WTC11 (cell line): ENCODE results near the gene PPM1A. TPM values are rescaled to one million over a fixed set of nuclear protein-coding genes. Genes with fewer than 3 reads are reported as not detected.
A peak's percentile ranks its signal among the peaks of the same experiment; 100 is the strongest.

Source experiments
- ATAC-seq: fragments of 200-7000 bp; cut with Tn5 transposase; 2 replicates; pipeline ENCODE4 v1.10.0; 2021; ENCODE audit warnings: mild to moderate bottlenecking, moderate library complexity
- CTCF ChIA-PET: fragments of 300-600 bp; sonication (Branson Sonifier 250); formaldehyde crosslinking; loops from one replicate; lab custom pipeline; 2021; ENCODE audit warnings: antibody characterized with exemption; lab: Charles Lee
- POLR2A ChIA-PET: fragments of 350-600 bp; sonication (Branson Sonifier 250); formaldehyde crosslinking; loops from one replicate; lab custom pipeline; 2021; ENCODE audit warnings: antibody characterized with exemption; lab: Charles Lee
- DNase-seq: peaks from one replicate; pipeline ENCODE4 v3.0.0; 2021; ENCODE audit warnings: low spot score
- H3K27ac Mint-ChIP-seq: 2 replicates; pipeline ENCODE4 v1.8.0; 2021; ENCODE audit warnings: mixed read lengths
- H3K27me3 Mint-ChIP-seq: 2 replicates; pipeline ENCODE4 v1.8.0; 2021; ENCODE audit warnings: low read depth, mild to moderate bottlenecking, moderate library complexity, mixed read lengths
- H3K36me3 Mint-ChIP-seq: 2 replicates; pipeline ENCODE4 v1.8.0; 2021; ENCODE audit warnings: mixed read lengths
- H3K4me1 Mint-ChIP-seq: 2 replicates; pipeline ENCODE4 v1.8.0; 2022; ENCODE audit warnings: mixed read lengths
- H3K4me3 Mint-ChIP-seq: 2 replicates; pipeline ENCODE4 v1.8.0; 2021; ENCODE audit warnings: mild to moderate bottlenecking, moderate library complexity, mixed read lengths
- H3K9me3 Mint-ChIP-seq: 2 replicates; pipeline ENCODE4 v1.8.0; 2021; ENCODE audit warnings: mixed read lengths
- CBFB ChIP-seq: sonication (generic); formaldehyde crosslinking; IDR thresholded peaks from 2 replicates; pipeline ENCODE4 v1.8.1; 2022; ENCODE audit warnings: mild to moderate bottlenecking, low read depth, missing genetic modification reagents
- CREB1 ChIP-seq: sonication (generic); formaldehyde crosslinking; IDR thresholded peaks from 2 replicates; pipeline ENCODE4 v1.8.0; 2023; ENCODE audit warnings: mild to moderate bottlenecking, missing genetic modification reagents
- CREM ChIP-seq: sonication (generic); formaldehyde crosslinking; IDR thresholded peaks from 2 replicates; pipeline ENCODE4 v1.8.1; 2022; ENCODE audit warnings: mild to moderate bottlenecking, missing genetic modification reagents, moderate library complexity
- ESRRA ChIP-seq: sonication (generic); formaldehyde crosslinking; IDR thresholded peaks from 2 replicates; pipeline ENCODE4 v1.8.1; 2022; ENCODE audit warnings: mild to moderate bottlenecking, missing genetic modification reagents, borderline replicate concordance
- FOXP1 ChIP-seq: sonication (generic); formaldehyde crosslinking; IDR thresholded peaks from 2 replicates; pipeline ENCODE4 v1.8.0; 2022; ENCODE audit warnings: missing genetic modification reagents, mild to moderate bottlenecking, moderate library complexity, borderline replicate concordance
- GTF2I ChIP-seq: fragments of 250-450 bp; sonication (Bioruptor Pico); conservative IDR thresholded peaks from 2 replicates; pipeline ENCODE4 v1.4.0; 2021; ENCODE audit warnings: mild to moderate bottlenecking
- NFATC4 ChIP-seq: fragments of 250-450 bp; sonication (Bioruptor Pico); IDR thresholded peaks from 2 replicates; pipeline ENCODE4 v1.9.0; 2021; ENCODE audit warnings: mild to moderate bottlenecking
- NFE2L1 ChIP-seq: sonication (generic); formaldehyde crosslinking; IDR thresholded peaks from 2 replicates; pipeline ENCODE4 v1.8.1; 2023; ENCODE audit warnings: missing genetic modification reagents
- NFYB ChIP-seq: sonication (generic); formaldehyde crosslinking; conservative IDR thresholded peaks from 2 replicates; pipeline ENCODE4 v1.8.0; 2022; ENCODE audit warnings: low read depth, missing genetic modification reagents
- NR3C1 ChIP-seq: sonication (generic); formaldehyde crosslinking; conservative IDR thresholded peaks from 2 replicates; pipeline ENCODE4 v1.8.1; 2023; ENCODE audit warnings: low read depth, mild to moderate bottlenecking, missing genetic modification reagents
- OVOL2 ChIP-seq: fragments of 250-450 bp; sonication (Bioruptor Pico); IDR thresholded peaks from 2 replicates; pipeline ENCODE4 v1.9.0; 2021; ENCODE audit warnings: mild to moderate bottlenecking, borderline replicate concordance
- RELA ChIP-seq: sonication (generic); formaldehyde crosslinking; IDR thresholded peaks from 2 replicates; pipeline ENCODE4 v1.8.1; 2022; ENCODE audit warnings: missing genetic modification reagents, mild to moderate bottlenecking, borderline replicate concordance
- SMAD3 ChIP-seq: sonication (generic); formaldehyde crosslinking; IDR thresholded peaks from 2 replicates; pipeline ENCODE4 v1.8.0; 2022; ENCODE audit warnings: missing genetic modification reagents, mild to moderate bottlenecking, borderline replicate concordance
- TCF7 ChIP-seq: sonication (generic); formaldehyde crosslinking; IDR thresholded peaks from 2 replicates; pipeline ENCODE4 v1.8.0; 2022; ENCODE audit warnings: mild to moderate bottlenecking, low read depth, missing genetic modification reagents, moderate library complexity
- TEAD1 ChIP-seq: sonication (generic); formaldehyde crosslinking; IDR thresholded peaks from 2 replicates; pipeline ENCODE4 v1.8.0; 2022; ENCODE audit warnings: mild to moderate bottlenecking, missing genetic modification reagents
- ZNF138 ChIP-seq: sonication (generic); formaldehyde crosslinking; conservative IDR thresholded peaks from 2 replicates; pipeline ENCODE4 v1.8.1; 2022; ENCODE audit warnings: mild to moderate bottlenecking, moderate library complexity, missing genetic modification reagents
- ZNF232 ChIP-seq: sonication (generic); formaldehyde crosslinking; IDR thresholded peaks from 2 replicates; pipeline ENCODE4 v1.8.0; 2022; ENCODE audit warnings: mild to moderate bottlenecking, missing genetic modification reagents
- ZNF416 ChIP-seq: fragments of 250-450 bp; sonication (Bioruptor Pico); IDR thresholded peaks from 2 replicates; pipeline ENCODE4 v1.9.0; 2021; ENCODE audit warnings: mild to moderate bottlenecking, inconsistent platforms
- total RNA-seq: library from RNA; stranded (reverse); gene quantifications from 3 replicates; pipeline ENCODE4 v1.2.3, GENCODE V29; 2021
- TF ChIP-seq, protein P1 (sequence below): sonication (generic); formaldehyde crosslinking; IDR thresholded peaks from 2 replicates; pipeline ENCODE4 v1.8.0; 2022; ENCODE audit warnings: mild to moderate bottlenecking, missing genetic modification reagents
- TF ChIP-seq, protein P2 (sequence below): sonication (generic); formaldehyde crosslinking; IDR thresholded peaks from 2 replicates; pipeline ENCODE4 v1.8.1; 2022; ENCODE audit warnings: low read depth, missing genetic modification reagents, borderline replicate concordance
- TF ChIP-seq, protein P3 (sequence below): sonication (generic); formaldehyde crosslinking; IDR thresholded peaks from 2 replicates; pipeline ENCODE4 v1.8.1; 2023; ENCODE audit warnings: mild to moderate bottlenecking, moderate library complexity, missing genetic modification reagents
- TF ChIP-seq, protein P4 (sequence below): fragments of 250-450 bp; sonication (Bioruptor Pico); IDR thresholded peaks from 2 replicates; pipeline ENCODE4 v1.9.0; 2021; ENCODE audit warnings: mild to moderate bottlenecking
- TF ChIP-seq, protein P5 (sequence below): fragments of 250-450 bp; sonication (Bioruptor Pico); IDR thresholded peaks from 2 replicates; pipeline ENCODE4 v1.9.0; 2021; ENCODE audit warnings: mild to moderate bottlenecking, borderline replicate concordance

Gene PPM1A
- total RNA-seq, 1 experiment from 2014 or later, result 52.5 TPM

DNA sequence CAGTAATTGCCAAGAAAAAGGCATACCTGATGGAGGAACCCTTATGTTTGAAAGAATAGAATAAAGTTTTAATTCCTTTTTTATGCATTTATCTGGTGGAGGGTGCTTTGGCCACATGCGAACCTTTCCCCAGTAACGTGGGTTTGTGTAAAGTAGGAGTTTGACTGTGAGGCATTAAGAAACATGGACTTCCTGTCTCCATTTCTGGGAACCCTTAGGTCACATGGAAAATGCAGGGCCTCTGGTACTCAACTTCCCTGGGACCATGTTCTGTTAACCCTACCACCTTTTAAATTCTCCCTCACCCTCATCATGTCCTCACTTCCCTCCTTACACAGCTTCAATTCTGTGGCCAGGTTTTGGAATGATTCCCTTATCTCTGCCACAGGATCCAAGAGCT lies 80.3 kb downstream of the PPM1A start:
- no peaks in the 10 kb centered on the region for H3K9me3 Mint-ChIP-seq
- ChIA-PET POLR2A (no interaction called here), CTCF (interaction anchor here (0.6 to 3.3 kb wide), 6 partner anchors 21 to 233 kb away, joined by 3 to 64 read pairs (median 4); partner anchors contain the start of gene PPM1A)
- ATAC-seq, result no peak
- no peaks in the 10 kb centered on the region for H3K36me3 Mint-ChIP-seq
- no peaks in the 10 kb centered on the region; the same call in none of the 2 replicates for H3K27me3 Mint-ChIP-seq
- H3K4me1 Mint-ChIP-seq, result peaks cover 45% of the 10 kb centered on the region
- no peak overlapping the region for H3K4me3 Mint-ChIP-seq
- TF ChIP-seq, protein P1, sequence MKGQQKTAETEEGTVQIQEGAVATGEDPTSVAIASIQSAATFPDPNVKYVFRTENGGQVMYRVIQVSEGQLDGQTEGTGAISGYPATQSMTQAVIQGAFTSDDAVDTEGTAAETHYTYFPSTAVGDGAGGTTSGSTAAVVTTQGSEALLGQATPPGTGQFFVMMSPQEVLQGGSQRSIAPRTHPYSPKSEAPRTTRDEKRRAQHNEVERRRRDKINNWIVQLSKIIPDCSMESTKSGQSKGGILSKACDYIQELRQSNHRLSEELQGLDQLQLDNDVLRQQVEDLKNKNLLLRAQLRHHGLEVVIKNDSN, result no peak
- TF ChIP-seq CREB1 (no peak), ZNF416 (no peak), NFE2L1 (CRISPR knock-in tag) (no peak), TEAD1 (no peak), ZNF138 (CRISPR knock-in tag) (no peak), RELA (CRISPR knock-in tag) (no peak), CREM (CRISPR knock-in tag) (no peak), OVOL2 (no peak), TCF7 (no peak), GTF2I (CRISPR knock-in tag) (no peak), ESRRA (no peak)
- TF ChIP-seq, protein P2, sequence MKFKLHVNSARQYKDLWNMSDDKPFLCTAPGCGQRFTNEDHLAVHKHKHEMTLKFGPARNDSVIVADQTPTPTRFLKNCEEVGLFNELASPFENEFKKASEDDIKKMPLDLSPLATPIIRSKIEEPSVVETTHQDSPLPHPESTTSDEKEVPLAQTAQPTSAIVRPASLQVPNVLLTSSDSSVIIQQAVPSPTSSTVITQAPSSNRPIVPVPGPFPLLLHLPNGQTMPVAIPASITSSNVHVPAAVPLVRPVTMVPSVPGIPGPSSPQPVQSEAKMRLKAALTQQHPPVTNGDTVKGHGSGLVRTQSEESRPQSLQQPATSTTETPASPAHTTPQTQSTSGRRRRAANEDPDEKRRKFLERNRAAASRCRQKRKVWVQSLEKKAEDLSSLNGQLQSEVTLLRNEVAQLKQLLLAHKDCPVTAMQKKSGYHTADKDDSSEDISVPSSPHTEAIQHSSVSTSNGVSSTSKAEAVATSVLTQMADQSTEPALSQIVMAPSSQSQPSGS, result no peak
- TF ChIP-seq, protein P3, sequence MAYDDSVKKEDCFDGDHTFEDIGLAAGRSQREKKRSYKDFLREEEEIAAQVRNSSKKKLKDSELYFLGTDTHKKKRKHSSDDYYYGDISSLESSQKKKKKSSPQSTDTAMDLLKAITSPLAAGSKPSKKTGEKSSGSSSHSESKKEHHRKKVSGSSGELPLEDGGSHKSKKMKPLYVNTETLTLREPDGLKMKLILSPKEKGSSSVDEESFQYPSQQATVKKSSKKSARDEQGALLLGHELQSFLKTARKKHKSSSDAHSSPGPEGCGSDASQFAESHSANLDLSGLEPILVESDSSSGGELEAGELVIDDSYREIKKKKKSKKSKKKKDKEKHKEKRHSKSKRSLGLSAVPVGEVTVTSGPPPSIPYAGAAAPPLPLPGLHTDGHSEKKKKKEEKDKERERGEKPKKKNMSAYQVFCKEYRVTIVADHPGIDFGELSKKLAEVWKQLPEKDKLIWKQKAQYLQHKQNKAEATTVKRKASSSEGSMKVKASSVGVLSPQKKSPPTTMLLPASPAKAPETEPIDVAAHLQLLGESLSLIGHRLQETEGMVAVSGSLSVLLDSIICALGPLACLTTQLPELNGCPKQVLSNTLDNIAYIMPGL, result no peak
- TF ChIP-seq, protein P4, sequence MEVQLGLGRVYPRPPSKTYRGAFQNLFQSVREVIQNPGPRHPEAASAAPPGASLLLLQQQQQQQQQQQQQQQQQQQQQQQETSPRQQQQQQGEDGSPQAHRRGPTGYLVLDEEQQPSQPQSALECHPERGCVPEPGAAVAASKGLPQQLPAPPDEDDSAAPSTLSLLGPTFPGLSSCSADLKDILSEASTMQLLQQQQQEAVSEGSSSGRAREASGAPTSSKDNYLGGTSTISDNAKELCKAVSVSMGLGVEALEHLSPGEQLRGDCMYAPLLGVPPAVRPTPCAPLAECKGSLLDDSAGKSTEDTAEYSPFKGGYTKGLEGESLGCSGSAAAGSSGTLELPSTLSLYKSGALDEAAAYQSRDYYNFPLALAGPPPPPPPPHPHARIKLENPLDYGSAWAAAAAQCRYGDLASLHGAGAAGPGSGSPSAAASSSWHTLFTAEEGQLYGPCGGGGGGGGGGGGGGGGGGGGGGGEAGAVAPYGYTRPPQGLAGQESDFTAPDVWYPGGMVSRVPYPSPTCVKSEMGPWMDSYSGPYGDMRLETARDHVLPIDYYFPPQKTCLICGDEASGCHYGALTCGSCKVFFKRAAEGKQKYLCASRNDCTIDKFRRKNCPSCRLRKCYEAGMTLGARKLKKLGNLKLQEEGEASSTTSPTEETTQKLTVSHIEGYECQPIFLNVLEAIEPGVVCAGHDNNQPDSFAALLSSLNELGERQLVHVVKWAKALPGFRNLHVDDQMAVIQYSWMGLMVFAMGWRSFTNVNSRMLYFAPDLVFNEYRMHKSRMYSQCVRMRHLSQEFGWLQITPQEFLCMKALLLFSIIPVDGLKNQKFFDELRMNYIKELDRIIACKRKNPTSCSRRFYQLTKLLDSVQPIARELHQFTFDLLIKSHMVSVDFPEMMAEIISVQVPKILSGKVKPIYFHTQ (CRISPR knock-in tag), result no peak
- DNase-seq, result no peak
- H3K27ac Mint-ChIP-seq, result no peak overlapping the region

DNA sequence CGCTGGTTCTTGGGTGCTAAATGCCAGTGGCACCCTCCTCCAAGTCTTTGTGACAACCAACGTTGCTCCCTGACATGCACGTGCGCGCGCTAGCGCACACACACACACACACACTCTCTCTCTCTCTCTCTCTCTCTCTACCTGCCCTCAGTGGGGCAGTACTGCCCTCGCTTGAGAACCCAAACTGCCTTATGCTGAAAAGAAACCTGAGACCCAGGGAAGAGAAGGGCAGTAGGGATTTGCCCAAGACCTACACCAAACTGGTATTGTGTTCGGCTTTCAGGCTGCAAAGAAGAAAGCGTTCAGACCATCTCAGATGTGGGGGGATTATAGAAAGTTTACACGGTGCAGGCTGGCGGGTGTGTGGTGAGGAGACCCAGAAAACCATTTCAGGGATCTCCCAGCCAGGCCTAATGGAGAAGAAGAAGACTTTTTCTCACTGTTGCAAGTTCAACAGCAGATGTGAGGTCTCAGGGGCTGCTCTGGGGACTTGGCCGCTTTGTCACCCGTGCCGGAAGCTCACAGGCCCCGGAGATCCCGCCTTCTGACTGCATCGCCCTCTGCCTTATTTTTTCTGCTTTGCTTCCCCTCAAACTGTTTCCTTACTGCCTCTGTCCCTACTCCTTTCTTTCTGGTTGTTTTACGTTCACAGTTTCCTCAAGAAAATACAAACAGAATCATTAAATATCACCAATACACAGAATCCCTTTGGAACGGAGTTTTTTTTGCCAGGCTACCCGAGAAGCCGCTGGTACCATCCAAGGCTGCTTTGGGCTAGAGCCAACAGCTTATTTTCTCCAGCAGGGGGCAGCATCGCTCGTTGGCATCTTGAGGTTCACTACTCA lies 82.4 kb downstream of the PPM1A start:
- peak overlapping the region; percentile 76 for H3K4me3 Mint-ChIP-seq
- DNase-seq (peak; percentile 90), ATAC-seq (peak; percentile 74)
- POLR2A ChIA-PET, result interaction anchor here (0.8 to 1.6 kb wide), 3 partner anchors 65 to 185 kb away, joined by 4 to 5 read pairs (median 4); no protein-coding TSS in a partner anchor
- CTCF ChIA-PET, result interaction anchor here (0.6 to 2.2 kb wide), 71 partner anchors 8 to 949 kb away, joined by 3 to 52 read pairs (median 5); partner anchors contain the start of genes PPM1A and SIX6
- peaks cover 35% of the 10 kb centered on the region for H3K4me1 Mint-ChIP-seq
- no peaks in the 10 kb centered on the region for H3K9me3 Mint-ChIP-seq
- H3K36me3 Mint-ChIP-seq, result no peaks in the 10 kb centered on the region
- no peaks in the 10 kb centered on the region; the same call in 1 of the 2 replicates for H3K27me3 Mint-ChIP-seq
- peak overlapping the region; percentile 82 for H3K27ac Mint-ChIP-seq
- TF ChIP-seq SMAD3 (CRISPR knock-in tag) (0 out of 2 replicates have a peak, but pooled peaks have one; percentile 35), NFYB (no peak), FOXP1 (CRISPR knock-in tag) (peak; percentile 46; the same call in 1 of the 2 replicates), ZNF232 (CRISPR knock-in tag) (peak; percentile 57; the same call in 1 of the 2 replicates), NFATC4 (CRISPR knock-in tag) (no peak), GTF2I (CRISPR knock-in tag) (no peak), CBFB (no peak), NR3C1 (CRISPR knock-in tag) (no peak)
- TF ChIP-seq, protein P5, sequence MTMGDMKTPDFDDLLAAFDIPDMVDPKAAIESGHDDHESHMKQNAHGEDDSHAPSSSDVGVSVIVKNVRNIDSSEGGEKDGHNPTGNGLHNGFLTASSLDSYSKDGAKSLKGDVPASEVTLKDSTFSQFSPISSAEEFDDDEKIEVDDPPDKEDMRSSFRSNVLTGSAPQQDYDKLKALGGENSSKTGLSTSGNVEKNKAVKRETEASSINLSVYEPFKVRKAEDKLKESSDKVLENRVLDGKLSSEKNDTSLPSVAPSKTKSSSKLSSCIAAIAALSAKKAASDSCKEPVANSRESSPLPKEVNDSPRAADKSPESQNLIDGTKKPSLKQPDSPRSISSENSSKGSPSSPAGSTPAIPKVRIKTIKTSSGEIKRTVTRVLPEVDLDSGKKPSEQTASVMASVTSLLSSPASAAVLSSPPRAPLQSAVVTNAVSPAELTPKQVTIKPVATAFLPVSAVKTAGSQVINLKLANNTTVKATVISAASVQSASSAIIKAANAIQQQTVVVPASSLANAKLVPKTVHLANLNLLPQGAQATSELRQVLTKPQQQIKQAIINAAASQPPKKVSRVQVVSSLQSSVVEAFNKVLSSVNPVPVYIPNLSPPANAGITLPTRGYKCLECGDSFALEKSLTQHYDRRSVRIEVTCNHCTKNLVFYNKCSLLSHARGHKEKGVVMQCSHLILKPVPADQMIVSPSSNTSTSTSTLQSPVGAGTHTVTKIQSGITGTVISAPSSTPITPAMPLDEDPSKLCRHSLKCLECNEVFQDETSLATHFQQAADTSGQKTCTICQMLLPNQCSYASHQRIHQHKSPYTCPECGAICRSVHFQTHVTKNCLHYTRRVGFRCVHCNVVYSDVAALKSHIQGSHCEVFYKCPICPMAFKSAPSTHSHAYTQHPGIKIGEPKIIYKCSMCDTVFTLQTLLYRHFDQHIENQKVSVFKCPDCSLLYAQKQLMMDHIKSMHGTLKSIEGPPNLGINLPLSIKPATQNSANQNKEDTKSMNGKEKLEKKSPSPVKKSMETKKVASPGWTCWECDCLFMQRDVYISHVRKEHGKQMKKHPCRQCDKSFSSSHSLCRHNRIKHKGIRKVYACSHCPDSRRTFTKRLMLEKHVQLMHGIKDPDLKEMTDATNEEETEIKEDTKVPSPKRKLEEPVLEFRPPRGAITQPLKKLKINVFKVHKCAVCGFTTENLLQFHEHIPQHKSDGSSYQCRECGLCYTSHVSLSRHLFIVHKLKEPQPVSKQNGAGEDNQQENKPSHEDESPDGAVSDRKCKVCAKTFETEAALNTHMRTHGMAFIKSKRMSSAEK, result no peak
